HCT116 (cell line): ENCODE results near the gene RBM19. TPM values are rescaled to one million over a fixed set of nuclear protein-coding genes. Genes with fewer than 3 reads are reported as not detected.

Experiments used
- ATAC-seq: fragments of 200-7000 bp; cut with Tn5 transposase; 2 replicates; pipeline ENCODE4 v1.9.1; 2020; ENCODE audit warnings: mild to moderate bottlenecking, moderate library complexity
- BruUV-seq: library from RNA; stranded (reverse); fragments of 400-500 nt; replicated peaks from 2 replicates; lab custom pipeline; 2021; lab: Mats Ljungman, UMichigan
- CTCF ChIA-PET: fragments of 300-600 bp; sonication (Branson Sonifier 250); formaldehyde crosslinking; loops from one replicate; lab custom pipeline; 2021; ENCODE audit warnings: antibody characterized with exemption; lab: Charles Lee
- POLR2A ChIA-PET: fragments of 300-600, 350-600 bp; sonication (Branson Sonifier 250); formaldehyde crosslinking; loops from one replicate; lab custom pipeline; 2021; ENCODE audit warnings: antibody characterized with exemption; lab: Charles Lee
- RAD21 ChIA-PET, 2 experiments: fragments of 300-600 bp; sonication (Branson Sonifier 250); formaldehyde crosslinking; loops; one replicate each; lab custom pipeline; 2023; ENCODE audit warnings: low total read pairs in 2 of 2; ENCODE audit not compliant: uncharacterized antibody in 2 of 2, unreplicated experiment in 2 of 2, low non-redundant PET in 1 of 2; lab: Charles Lee
- DNase-seq: peaks from one replicate; pipeline ENCODE4 v3.0.0-alpha.2; 2010; ENCODE audit warnings: low read depth, low spot score
- H2AFZ ChIP-seq: fragments of 200-600 bp; shearing (Covaris generic), sonication (generic); 2 replicates; pipeline ENCODE4 v1.6.1; 2017; ENCODE audit warnings: low read depth, mixed run types, mixed read lengths, antibody characterized with exemption, low read length; ENCODE audit not compliant: poor library complexity, severe bottlenecking
- H3K27ac ChIP-seq: 2 replicates; pipeline ENCODE4 v1.5.1; 2012; ENCODE audit warnings: low read depth, low read length
- H3K27me3 ChIP-seq: fragments of 200-600 bp; sonication (generic); 2 replicates; pipeline ENCODE4 v1.6.1; 2016; ENCODE audit warnings: mixed run types, low read length, mixed read lengths; ENCODE audit not compliant: insufficient read depth
- H3K36me3 ChIP-seq, 2 experiments: fragments of 200-500 bp in 1 of 2; fragments of 200-600 bp in 1 of 2; sonication (Bioruptor generic) in 1 of 2; sonication (generic) in 1 of 2; 2 replicates each; pipeline versions ENCODE4 v1.5.1 to v1.6.1; 2014 to 2016; ENCODE audit warnings: low read length in 2 of 2, inconsistent platforms in 1 of 2, mixed read lengths in 1 of 2, mixed run types in 1 of 2; ENCODE audit not compliant: insufficient read depth in 2 of 2, control insufficient read depth in 1 of 2
- H3K4me1 ChIP-seq, 2 experiments: fragments of 200-600 bp in 1 of 2; sonication (generic) in 1 of 2; 2 replicates each; pipeline versions ENCODE4 v1.5.1 to v1.6.1; 2012 to 2017; ENCODE audit warnings: low read length in 2 of 2, inconsistent platforms in 1 of 2, mild to moderate bottlenecking in 1 of 2, mixed read lengths in 1 of 2, mixed run types in 1 of 2, moderate library complexity in 1 of 2; ENCODE audit not compliant: insufficient read depth in 2 of 2, control insufficient read depth in 1 of 2
- H3K4me2 ChIP-seq: fragments of 200-600 bp; sonication (generic); 2 replicates; pipeline ENCODE4 v1.6.1; 2017; ENCODE audit warnings: mixed run types, low read length, mixed read lengths
- H3K4me3 ChIP-seq, 2 experiments: fragments of 200-600 bp in 1 of 2; sonication (generic) in 1 of 2; replicated peaks in 1 of 2; 2 replicates each; pipeline ENCODE4 v1.5.1; 2011 to 2016; ENCODE audit warnings: low read length in 2 of 2, control low read depth in 1 of 2, low read depth in 1 of 2, mild to moderate bottlenecking in 1 of 2, mixed read lengths in 1 of 2, mixed run types in 1 of 2
- H3K79me2 ChIP-seq: fragments of 200-600 bp; sonication (generic); 2 replicates; pipeline ENCODE4 v1.6.1; 2017; ENCODE audit warnings: mild to moderate bottlenecking, mixed run types, low read length, moderate library complexity, mixed read lengths; ENCODE audit not compliant: insufficient read depth
- H3K9ac ChIP-seq: fragments of 200-600 bp; sonication (generic); 2 replicates; pipeline ENCODE4 v1.6.1; 2016; ENCODE audit warnings: low read length, mixed read lengths
- H3K9me2 ChIP-seq: fragments of 200-600 bp; sonication (generic), shearing (Covaris generic); 2 replicates; pipeline ENCODE4 v1.6.1; 2017; ENCODE audit warnings: mixed run types, mild to moderate bottlenecking, moderate library complexity; ENCODE audit not compliant: insufficient read depth
- H3K9me3 ChIP-seq, 2 experiments: fragments of 200-500 bp in 1 of 2; fragments of 200-600 bp in 1 of 2; sonication (Bioruptor generic) in 1 of 2; sonication (generic) in 1 of 2; 2 replicates each; pipeline ENCODE4 v1.6.1; 2014 to 2017; ENCODE audit warnings: low read length in 2 of 2, mixed read lengths in 2 of 2, inconsistent platforms in 1 of 2, low read depth in 1 of 2, mild to moderate bottlenecking in 1 of 2, mixed run types in 1 of 2, moderate library complexity in 1 of 2; ENCODE audit not compliant: control insufficient read depth in 1 of 2, insufficient read depth in 1 of 2
- H4K20me1 ChIP-seq: fragments of 200-600 bp; sonication (generic), shearing (Covaris generic); 2 replicates; pipeline ENCODE4 v1.6.1; 2017; ENCODE audit warnings: mixed run types, mild to moderate bottlenecking, moderate library complexity; ENCODE audit not compliant: insufficient read depth
- CEBPB ChIP-seq: IDR thresholded peaks from 2 replicates; pipeline ENCODE4 v1.6.1; 2012; ENCODE audit warnings: low read depth
- CTCF ChIP-seq, 3 experiments: fragments of 200-600 bp in 1 of 3; sonication (generic) in 1 of 3; IDR thresholded peaks in 2 of 3; conservative IDR thresholded peaks in 1 of 3; 2 replicates each; pipeline ENCODE4 v1.5.1; 2012 to 2017; ENCODE audit warnings: low read depth in 2 of 3, low read length in 2 of 3, antibody characterized with exemption in 1 of 3, borderline replicate concordance in 1 of 3, control low read depth in 1 of 3, mild to moderate bottlenecking in 1 of 3, mixed read lengths in 1 of 3, mixed run types in 1 of 3, moderate library complexity in 1 of 3; ENCODE audit not compliant: insufficient read depth in 1 of 3
- EGR1 ChIP-seq: IDR thresholded peaks from 2 replicates; pipeline ENCODE4 v1.6.1; 2012; ENCODE audit warnings: low read depth
- EZH2phosphoT487 ChIP-seq: fragments of 200-600 bp; IDR thresholded peaks from 2 replicates; pipeline ENCODE4 v1.6.1; 2018; ENCODE audit warnings: antibody characterized with exemption, borderline replicate concordance
- FOSL1 ChIP-seq: IDR thresholded peaks from 2 replicates; pipeline ENCODE4 v1.6.1; 2012; ENCODE audit warnings: low read depth
- MAX ChIP-seq: IDR thresholded peaks from 2 replicates; pipeline ENCODE4 v1.6.1; 2012
- POLR2A ChIP-seq: IDR thresholded peaks from 2 replicates; pipeline ENCODE4 v1.7.0; 2011; ENCODE audit warnings: borderline replicate concordance; ENCODE audit not compliant: insufficient read depth, insufficient read length; ENCODE audit errors: extremely low read depth
- RAD21 ChIP-seq: IDR thresholded peaks from 2 replicates; pipeline ENCODE4 v1.6.1; 2012; ENCODE audit warnings: low read depth, mild to moderate bottlenecking
- SIN3A ChIP-seq: IDR thresholded peaks from 2 replicates; pipeline ENCODE4 v1.6.1; 2012; ENCODE audit warnings: low read depth
- SRF ChIP-seq: IDR thresholded peaks from 2 replicates; pipeline ENCODE4 v1.6.1; 2012; ENCODE audit warnings: low read depth
- TCF7L2 ChIP-seq: IDR thresholded peaks from 2 replicates; pipeline ENCODE4 v1.7.0; 2011; ENCODE audit warnings: borderline replicate concordance, inconsistent platforms; ENCODE audit not compliant: insufficient read depth, insufficient read length; ENCODE audit errors: extremely low read depth
- YY1 ChIP-seq: IDR thresholded peaks from 2 replicates; pipeline ENCODE4 v1.6.1; 2011; ENCODE audit warnings: low read length, low read depth, moderate library complexity, mild to moderate bottlenecking; ENCODE audit not compliant: insufficient replicate concordance; ENCODE audit errors: extremely low read depth
- ZFX ChIP-seq: fragments of 450-650 bp; IDR thresholded peaks from 2 replicates; pipeline ENCODE4 v1.6.1; 2017
- ZNF274 ChIP-seq: fragments of 200-500 bp; sonication (Bioruptor generic); IDR thresholded peaks from 2 replicates; pipeline ENCODE4 v1.6.1; 2014; ENCODE audit warnings: mild to moderate bottlenecking, low read depth, low read length, inconsistent platforms
- intact Hi-C: fragments of 100-400 bp; cut with micrococcal nuclease; formaldehyde crosslinking; loops from 2 replicates; pipeline ENCODE4 v1.10.0; 2022
- total RNA-seq: library from RNA; stranded (reverse); gene quantifications from one replicate; pipeline ENCODE4 v1.2.1, GENCODE V29; 2021; ENCODE audit not compliant: unreplicated experiment
- TF ChIP-seq, protein P1 (sequence below): IDR thresholded peaks from 2 replicates; pipeline ENCODE4 v1.6.1; 2012; ENCODE audit warnings: low read depth

RBM19 gene
- total RNA-seq, 1 experiment from 2014 or later: 30.7 TPM

- ChIA-PET POLR2A (interaction anchor here (1.3 kb wide), 1 partner anchor 304 kb away, joined by 3 read pairs; no protein-coding TSS in a partner anchor), CTCF (interaction anchor here (1.6 kb wide), 1 partner anchor 311 kb away, joined by 11 read pairs; no protein-coding TSS in a partner anchor), RAD21 (no interaction called here)
- peak overlapping the region; percentile 74 to 77 for H3K4me3 ChIP-seq
- no peak for DNase-seq
- H3K4me1 ChIP-seq: peaks cover 0 to 14% of the 10 kb centered on the region in 2 experiments; a peak in 3 of 4 replicates
- no peaks in the 10 kb centered on the region for H4K20me1 ChIP-seq
- peak overlapping the region; percentile 63 for H3K27ac ChIP-seq
- no TSS peak for BruUV-seq
- no peaks in the 10 kb centered on the region for H3K9me3 ChIP-seq
- peaks cover 31% of the 10 kb centered on the region for H3K79me2 ChIP-seq
- peak overlapping the region; percentile 76 for H3K4me2 ChIP-seq
- peak overlapping the region; percentile 75 for H3K9ac ChIP-seq
- TF ChIP-seq ZFX (no peak), MAX (0 out of 2 replicates have a peak, but pooled peaks have one; percentile 16)
- H2AFZ ChIP-seq: no peak overlapping the region
- ATAC-seq: no peak
- H3K36me3 ChIP-seq: no peaks in the 10 kb centered on the region
- no peaks in the 10 kb centered on the region for H3K27me3 ChIP-seq
- H3K9me2 ChIP-seq: no peaks in the 10 kb centered on the region
- intact Hi-C loops: loop anchor here (1.0 kb wide), 1 partner anchor 310 kb away; no protein-coding TSS in a partner anchor
Measured at GRCh38 chr12:113772505-113773030, 193.6 kb downstream of the RBM19 start.

DNA sequence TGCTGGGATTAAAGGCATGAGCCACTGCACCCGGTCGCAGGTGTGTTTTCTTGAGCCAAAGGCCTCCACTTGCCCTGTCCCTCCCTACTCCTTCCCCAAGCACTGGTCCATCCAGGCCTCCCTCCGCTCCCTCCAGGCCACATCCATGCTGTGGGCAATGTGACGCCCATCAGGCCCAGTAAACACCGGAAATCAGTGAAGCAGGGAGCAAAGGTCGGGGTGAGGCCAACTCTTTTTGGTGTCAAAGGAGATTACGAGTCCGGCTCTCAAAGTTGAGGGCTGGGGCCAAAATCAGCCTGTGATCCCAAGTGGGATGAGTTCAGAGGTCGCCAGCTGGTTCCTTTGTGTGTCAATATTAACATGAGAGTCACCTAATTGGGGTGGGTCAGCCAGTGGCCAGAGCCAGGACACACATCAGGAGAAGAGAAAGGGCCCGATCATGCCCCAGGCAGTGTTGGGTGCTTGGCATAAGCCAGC is 195.7 kb downstream of the RBM19 start:
- Histone ChIP-seq H3K9me3 (no peaks in the 10 kb centered on the region), H2AFZ (no peak overlapping the region), H3K9ac (no peak overlapping the region), H3K4me1 (peaks cover 0 to 24% of the 10 kb centered on the region in 2 experiments; a peak in 3 of 4 replicates), H3K27me3 (no peaks in the 10 kb centered on the region), H3K9me2 (no peaks in the 10 kb centered on the region), H3K4me2 (no peak overlapping the region), H3K36me3 (peaks cover 0 to 8% of the 10 kb centered on the region in 2 experiments; a peak in 1 of 4 replicates), H3K4me3 (no peak overlapping the region), H3K27ac (no peak overlapping the region), H3K79me2 (peaks cover 31% of the 10 kb centered on the region), H4K20me1 (no peaks in the 10 kb centered on the region)
- ATAC-seq (no peak), DNase-seq (no peak)
- BruUV-seq: no TSS peak
- ChIA-PET CTCF (no interaction called here), RAD21 (no interaction called here), POLR2A (no interaction called here)
- intact Hi-C loops: no loop called here
- TF ChIP-seq CEBPB: no peak
- TF ChIP-seq SIN3A: no peak
- TF ChIP-seq FOSL1: no peak
- TF ChIP-seq POLR2A: no peak
- TF ChIP-seq EZH2phosphoT487: no peak
- no peak for TF ChIP-seq RAD21
- TF ChIP-seq, protein P1, sequence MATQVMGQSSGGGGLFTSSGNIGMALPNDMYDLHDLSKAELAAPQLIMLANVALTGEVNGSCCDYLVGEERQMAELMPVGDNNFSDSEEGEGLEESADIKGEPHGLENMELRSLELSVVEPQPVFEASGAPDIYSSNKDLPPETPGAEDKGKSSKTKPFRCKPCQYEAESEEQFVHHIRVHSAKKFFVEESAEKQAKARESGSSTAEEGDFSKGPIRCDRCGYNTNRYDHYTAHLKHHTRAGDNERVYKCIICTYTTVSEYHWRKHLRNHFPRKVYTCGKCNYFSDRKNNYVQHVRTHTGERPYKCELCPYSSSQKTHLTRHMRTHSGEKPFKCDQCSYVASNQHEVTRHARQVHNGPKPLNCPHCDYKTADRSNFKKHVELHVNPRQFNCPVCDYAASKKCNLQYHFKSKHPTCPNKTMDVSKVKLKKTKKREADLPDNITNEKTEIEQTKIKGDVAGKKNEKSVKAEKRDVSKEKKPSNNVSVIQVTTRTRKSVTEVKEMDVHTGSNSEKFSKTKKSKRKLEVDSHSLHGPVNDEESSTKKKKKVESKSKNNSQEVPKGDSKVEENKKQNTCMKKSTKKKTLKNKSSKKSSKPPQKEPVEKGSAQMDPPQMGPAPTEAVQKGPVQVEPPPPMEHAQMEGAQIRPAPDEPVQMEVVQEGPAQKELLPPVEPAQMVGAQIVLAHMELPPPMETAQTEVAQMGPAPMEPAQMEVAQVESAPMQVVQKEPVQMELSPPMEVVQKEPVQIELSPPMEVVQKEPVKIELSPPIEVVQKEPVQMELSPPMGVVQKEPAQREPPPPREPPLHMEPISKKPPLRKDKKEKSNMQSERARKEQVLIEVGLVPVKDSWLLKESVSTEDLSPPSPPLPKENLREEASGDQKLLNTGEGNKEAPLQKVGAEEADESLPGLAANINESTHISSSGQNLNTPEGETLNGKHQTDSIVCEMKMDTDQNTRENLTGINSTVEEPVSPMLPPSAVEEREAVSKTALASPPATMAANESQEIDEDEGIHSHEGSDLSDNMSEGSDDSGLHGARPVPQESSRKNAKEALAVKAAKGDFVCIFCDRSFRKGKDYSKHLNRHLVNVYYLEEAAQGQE: no peak
- no peak for TF ChIP-seq ZNF274
- no peak for TF ChIP-seq TCF7L2
- TF ChIP-seq YY1: no peak
- TF ChIP-seq EGR1: no peak
- TF ChIP-seq CTCF (IDR thresholded peaks at IDR 0.05 in 2 of 3, conservative IDR thresholded peaks at IDR 0.05 in 1 of 3; ENCODE audit: borderline replicate concordance in 1 of 3, insufficient read depth in 1 of 3, low read depth in 2 of 3, low read length in 2 of 3): no peak
- TF ChIP-seq SRF: no peak
